GM10266 (cell line): Measurements from ENCODE around the gene ANKRD27.

Experiments used
- DNase-seq: peaks from one replicate; pipeline ENCODE4 v3.0.0; 2012; ENCODE audit errors: extremely low spot score
- TF ChIP-seq, protein P1 (sequence below): IDR thresholded peaks from 2 replicates; pipeline ENCODE4 v1.5.1; 2012; ENCODE audit warnings: mild to moderate bottlenecking, low read depth; ENCODE audit not compliant: control insufficient read depth, insufficient read depth; ENCODE audit errors: missing control alignments

The ANKRD27 gene

DNA sequence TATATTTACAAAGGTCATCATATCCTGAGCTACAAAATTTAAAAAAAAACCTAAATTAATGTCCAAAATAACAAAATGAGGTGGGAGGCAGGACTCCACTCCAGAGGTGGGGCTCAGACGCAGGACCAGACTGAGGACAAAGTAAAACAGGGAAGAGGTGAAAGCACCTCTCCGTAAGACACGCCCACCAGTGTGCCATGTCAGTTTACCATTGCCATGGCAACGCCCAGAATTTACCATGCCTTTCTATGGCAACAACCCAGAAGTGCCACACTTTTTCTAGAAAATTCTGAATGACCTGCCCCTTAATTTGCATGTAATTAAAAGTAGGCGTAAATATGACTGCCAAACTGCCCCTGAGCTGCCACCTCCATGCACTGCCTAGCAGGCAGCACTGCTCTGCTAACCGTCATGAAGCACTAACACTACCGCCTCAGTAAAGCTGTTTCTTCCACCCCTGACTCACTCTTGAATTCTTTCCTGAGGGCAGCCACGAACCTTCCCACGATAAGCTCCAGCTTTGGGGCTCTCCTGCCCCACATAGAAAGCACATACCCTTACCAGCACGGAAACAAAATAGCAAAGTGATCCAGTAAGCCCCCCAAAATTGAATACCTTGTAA is 116.3 kb downstream of the ANKRD27 start:
- TF ChIP-seq, protein P1, sequence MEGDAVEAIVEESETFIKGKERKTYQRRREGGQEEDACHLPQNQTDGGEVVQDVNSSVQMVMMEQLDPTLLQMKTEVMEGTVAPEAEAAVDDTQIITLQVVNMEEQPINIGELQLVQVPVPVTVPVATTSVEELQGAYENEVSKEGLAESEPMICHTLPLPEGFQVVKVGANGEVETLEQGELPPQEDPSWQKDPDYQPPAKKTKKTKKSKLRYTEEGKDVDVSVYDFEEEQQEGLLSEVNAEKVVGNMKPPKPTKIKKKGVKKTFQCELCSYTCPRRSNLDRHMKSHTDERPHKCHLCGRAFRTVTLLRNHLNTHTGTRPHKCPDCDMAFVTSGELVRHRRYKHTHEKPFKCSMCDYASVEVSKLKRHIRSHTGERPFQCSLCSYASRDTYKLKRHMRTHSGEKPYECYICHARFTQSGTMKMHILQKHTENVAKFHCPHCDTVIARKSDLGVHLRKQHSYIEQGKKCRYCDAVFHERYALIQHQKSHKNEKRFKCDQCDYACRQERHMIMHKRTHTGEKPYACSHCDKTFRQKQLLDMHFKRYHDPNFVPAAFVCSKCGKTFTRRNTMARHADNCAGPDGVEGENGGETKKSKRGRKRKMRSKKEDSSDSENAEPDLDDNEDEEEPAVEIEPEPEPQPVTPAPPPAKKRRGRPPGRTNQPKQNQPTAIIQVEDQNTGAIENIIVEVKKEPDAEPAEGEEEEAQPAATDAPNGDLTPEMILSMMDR: no peak
- DNase-seq: no peak

DNA sequence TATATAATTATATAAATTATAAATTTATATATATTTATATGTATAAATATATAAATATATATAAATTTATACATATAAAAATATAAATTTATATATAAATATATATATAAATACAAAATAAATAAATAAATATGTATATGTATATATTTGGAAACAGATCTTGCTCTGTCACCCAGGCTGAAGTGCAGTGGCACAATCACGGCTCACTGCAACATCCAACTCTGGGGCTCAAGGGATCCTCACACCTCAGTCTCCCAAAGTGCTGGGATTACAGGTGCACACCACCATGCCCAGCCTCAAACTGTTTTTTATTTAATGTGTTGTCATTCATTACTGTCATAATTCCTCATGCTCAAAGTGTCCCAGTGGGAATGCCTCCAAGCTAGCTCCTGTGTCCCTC is 119.2 kb downstream of the ANKRD27 start:
- no peak for DNase-seq
- TF ChIP-seq, protein P1: no peak

DNA sequence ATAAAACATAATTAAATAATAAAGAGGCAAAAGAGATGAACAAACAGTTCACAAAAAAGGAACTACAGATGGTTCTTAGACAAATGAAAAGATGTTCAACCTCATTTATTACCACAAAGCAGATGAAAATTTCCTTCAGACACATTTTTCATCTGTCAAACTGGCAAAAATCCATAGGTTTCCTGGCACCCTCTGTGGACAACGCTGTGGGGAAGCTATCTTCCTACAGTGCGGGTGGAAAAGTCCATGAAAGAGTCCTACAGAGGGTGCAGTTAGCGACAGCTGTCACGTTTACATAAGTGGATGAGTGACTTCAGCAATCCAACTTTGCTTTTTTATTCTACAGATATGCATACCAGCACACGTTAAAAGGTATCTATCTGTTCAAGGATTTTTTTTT is 124.3 kb downstream of the ANKRD27 start:
- TF ChIP-seq, protein P1: no peak
- DNase-seq: no peak
